Left kidney (tissue), 8 donors: ENCODE measurements around the gene FAN1. TPM values are rescaled to one million over a fixed set of nuclear protein-coding genes. Genes with fewer than 3 reads are reported as not detected.
"Not testable (repeated sequence)": the region's sequence is repeated elsewhere in the genome, so short reads cannot be mapped to it uniquely, and the experiment has no call there.

Experiments
- DNase-seq: peaks from one replicate; pipeline ENCODE4 v3.0.0-alpha.2; 2013
- long read RNA-seq, 8 donors: transcript quantifications; one replicate each; lab custom pipeline, GENCODE V29; 2026
- polyA plus RNA-seq: library from polyadenylated mRNA; unstranded; fragments of 120-200 nt; gene quantifications from one replicate; pipeline ENCODE4 v1.2.1, GENCODE V29; 2013; ENCODE audit not compliant: insufficient read length

FAN1 gene
- 41.9 TPM for polyA plus RNA-seq
- long read RNA-seq, donor 1, full-length matches to known transcripts, result 6 of 13 reads
- long read RNA-seq, donor 1, partial matches to known transcripts, result 7 of 13 reads
- long read RNA-seq, donor 1, other reads (novel, unspliced or antisense), result 0 of 13 reads
- long read RNA-seq, donor 2, full-length matches to known transcripts, result 2 of 21 reads
- long read RNA-seq, donor 2, partial matches to known transcripts, result 19 of 21 reads
- long read RNA-seq, donor 2, other reads (novel, unspliced or antisense), result 0 of 21 reads
- long read RNA-seq, donor 3, partial matches to known transcripts, result 10 of 10 reads
- long read RNA-seq, donor 3, other reads (novel, unspliced or antisense), result 0 of 10 reads
- long read RNA-seq, donor 4, result 0 reads
- long read RNA-seq, donor 5, full-length matches to known transcripts, result 2 of 7 reads
- long read RNA-seq, donor 5, partial matches to known transcripts, result 5 of 7 reads
- long read RNA-seq, donor 5, other reads (novel, unspliced or antisense), result 0 of 7 reads
- long read RNA-seq, donor 6, full-length matches to known transcripts, result 1 of 14 reads
- long read RNA-seq, donor 6, partial matches to known transcripts, result 13 of 14 reads
- long read RNA-seq, donor 6, other reads (novel, unspliced or antisense), result 0 of 14 reads
- long read RNA-seq, donor 7, full-length matches to known transcripts, result 5 of 5 reads
- long read RNA-seq, donor 7, partial matches to known transcripts, result 0 of 5 reads
- long read RNA-seq, donor 7, other reads (novel, unspliced or antisense), result 0 of 5 reads
- long read RNA-seq, donor 8, partial matches to known transcripts, result 13 of 14 reads
- long read RNA-seq, donor 8, other reads (novel, unspliced or antisense), result 0 of 14 reads

DNA sequence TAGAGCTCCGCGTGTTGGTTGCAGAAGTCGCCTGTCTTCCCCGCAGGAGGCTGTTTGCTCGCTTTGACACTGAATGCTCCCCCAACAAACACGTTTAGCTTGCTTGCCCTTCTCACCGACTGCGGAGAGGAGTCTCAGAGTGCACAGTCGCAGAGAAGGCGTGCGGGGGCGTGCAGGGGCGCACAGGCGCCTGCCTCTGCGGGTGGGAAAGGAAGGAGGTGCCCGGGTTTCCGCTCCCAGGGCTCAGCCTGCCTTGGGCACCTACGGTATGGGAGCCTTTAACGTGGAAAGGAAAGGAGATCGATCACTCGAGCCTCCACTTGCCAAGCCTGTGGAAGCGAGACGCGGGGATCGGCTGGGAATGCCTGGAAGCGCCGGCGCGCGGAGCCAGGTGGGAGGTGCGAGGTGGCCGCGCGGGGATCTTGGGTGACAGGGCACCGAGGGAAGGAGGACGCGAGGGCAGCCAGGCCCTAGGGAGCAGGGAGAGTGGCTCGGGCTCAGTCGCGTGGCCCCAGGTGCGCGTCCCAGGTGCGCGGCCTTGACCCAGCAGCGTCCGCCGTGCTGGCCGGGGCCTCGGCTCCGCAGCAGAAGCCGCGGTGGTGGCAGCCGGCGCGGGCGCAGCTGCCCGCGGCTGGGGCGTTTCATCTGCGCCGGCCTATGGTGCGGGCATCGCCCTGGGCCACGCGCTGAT is at the start of gene FAN1:
Gene FAN1, plus strand, starts transcription at position 419 of the 691 bp plus-strand sequence. CDS start 749 bp downstream, outside the sequence.
- DNase-seq, result peak; percentile 86

DNA sequence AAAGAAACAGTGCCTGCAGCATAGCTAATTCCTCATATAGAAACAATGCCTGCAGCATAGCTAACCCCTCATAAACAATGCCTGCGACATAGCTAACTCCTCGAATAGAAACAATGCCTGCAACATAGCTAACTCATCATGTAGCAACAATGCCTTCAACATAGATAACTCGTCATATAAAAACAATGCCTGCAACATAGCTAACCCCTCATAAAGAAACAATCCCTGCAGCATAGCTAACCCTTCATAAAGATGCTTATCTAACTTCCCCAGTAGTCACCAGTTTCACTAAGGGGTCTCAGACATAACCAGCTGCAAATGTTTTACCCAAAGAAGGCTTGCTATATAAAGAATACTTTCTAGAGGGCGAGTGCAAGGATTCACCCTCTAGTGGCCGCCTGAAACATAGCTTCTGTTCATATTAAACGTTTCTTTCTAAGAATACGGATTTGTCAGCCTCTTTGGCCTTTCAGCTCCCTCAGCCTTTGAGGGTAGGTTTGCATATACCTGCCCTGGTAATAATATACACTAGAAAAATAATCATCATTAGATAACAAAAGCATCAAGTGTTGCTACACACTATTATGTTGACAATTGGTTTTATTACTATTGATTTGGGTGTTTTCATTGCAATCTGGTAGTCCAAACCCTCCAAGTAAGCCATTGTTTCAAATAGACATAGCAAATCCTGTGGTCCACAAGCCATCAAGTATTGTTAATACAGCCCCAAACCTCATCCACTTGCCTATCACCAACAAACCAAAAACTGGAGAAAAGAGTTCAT is 44.4 kb upstream of the FAN1 start:
- DNase-seq, result peak; percentile 6

DNA sequence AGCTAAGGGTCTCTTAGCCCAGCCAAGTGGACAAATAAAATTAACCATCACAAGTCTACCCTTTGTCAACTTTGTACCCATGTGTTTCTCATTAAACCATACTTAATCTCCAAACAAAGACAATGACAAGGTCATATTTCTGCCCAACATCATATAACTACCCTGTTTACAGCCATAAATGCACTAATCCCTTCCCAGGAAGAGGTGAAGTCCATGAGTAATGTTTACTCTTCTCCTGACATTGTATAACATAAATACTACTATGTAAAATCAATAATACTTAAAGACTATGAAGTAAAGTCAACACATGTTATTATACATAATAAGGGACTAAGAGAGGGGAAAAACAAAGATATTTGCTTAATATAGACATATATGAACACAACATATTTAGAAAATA is 38.5 kb upstream of the FAN1 start:
- no peak for DNase-seq

DNA sequence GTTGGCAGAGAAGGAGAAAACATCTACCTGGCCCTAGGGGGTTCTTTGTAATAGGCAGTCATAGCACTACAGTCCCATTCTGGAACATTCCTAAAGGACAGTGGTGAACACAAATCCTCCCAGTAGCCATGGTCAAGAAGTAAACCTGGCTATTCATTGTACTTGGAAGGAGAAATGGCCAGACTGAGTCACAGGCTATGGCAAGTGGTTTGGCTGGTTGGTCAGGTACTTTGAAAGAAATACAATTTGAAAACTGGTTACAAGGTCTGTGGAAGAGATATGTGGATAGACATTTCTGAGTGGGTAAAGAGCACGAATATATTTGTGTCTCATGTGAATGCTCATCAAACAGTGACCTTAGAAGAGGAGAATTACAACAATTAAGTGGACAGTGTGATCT is 33.0 kb upstream of the FAN1 start:
- DNase-seq, result no peak

DNA sequence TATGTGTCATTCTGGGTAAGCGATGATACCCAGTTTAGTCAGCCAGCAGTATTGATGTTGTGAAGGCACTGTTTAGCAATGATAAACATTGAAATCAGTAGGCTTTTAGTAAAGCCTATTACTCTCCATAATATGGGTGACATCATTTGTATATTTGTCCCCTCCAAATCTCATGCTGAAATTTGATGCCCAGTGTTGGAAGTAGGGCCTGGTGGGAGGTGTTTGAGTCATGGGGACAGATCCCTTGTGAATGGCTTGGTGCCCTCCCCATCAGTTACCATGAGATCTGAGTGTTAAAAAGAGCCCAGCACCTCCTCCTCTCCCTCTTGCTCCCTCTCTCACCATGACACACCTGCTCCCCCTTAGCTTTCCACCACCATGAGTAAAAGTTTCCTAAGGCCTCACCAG is 31.4 kb upstream of the FAN1 start:
- no peak for DNase-seq

DNA sequence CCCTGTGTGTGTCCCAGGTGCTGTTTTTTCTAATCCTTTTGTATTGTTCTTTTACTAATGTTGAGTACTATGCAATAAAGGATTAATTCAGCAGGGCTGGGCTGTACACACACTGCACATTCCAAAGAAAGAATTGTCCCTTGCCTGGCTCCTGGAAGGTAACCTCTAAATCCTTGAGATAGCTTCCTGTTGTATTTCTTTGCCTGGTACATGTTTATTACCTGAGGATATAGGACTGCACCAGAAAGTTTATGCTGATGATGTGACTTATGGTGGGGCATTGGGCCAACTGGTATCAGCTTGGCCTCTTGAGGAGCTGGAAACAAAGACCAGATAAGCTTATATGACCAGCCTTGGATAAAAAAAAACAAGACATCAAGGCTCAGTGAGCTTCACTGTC is 26.6 kb upstream of the FAN1 start:
- DNase-seq, result no peak

DNA sequence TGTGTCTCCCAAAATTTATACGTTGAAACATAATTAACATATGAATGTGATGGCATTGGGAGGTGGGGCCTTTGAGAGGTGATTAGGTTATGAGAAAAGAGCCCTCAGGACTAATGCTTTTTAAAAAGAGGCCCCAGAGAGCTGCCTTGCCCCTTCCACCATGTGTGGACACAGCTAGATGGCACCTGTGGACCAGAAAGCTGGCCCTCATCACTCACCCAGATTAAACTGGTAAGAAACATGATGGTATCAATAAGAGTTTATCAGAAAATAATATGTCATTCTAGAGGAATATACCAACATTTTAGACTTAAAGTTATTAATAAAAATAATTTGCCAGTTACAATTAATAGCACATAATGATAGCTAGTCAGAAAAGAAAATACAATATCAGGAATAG is 25.2 kb upstream of the FAN1 start:
- DNase-seq, result no peak

DNA sequence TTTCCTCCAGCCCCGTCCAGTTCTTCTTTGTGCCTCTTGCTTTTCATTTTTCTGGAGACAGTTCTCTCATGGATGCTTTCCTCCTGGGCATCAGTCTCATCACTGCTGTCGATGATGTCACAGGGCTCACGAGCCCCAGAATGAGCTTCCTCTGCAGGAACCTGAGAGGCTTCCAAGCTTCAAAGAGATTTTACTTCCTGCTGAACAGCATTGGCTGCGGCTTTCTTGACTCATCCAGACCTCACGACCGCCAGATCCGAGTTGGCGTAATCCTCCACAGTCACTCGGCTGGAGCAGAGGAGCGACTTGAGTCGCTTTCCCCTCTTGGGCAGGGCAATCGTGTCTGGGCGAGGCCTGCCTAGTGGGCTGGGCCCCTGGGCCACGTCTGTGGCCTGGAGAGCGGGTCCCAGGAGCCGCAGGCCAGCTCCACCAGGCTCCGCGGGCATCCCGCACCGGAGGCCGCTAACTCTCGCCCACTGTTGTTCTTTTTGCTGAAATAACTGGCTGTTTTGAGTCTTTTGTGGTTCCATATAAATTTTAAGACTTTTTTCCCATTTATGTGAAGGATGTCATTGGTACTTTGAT is 20.8 kb upstream of the FAN1 start:
- DNase-seq, result no peak

DNA sequence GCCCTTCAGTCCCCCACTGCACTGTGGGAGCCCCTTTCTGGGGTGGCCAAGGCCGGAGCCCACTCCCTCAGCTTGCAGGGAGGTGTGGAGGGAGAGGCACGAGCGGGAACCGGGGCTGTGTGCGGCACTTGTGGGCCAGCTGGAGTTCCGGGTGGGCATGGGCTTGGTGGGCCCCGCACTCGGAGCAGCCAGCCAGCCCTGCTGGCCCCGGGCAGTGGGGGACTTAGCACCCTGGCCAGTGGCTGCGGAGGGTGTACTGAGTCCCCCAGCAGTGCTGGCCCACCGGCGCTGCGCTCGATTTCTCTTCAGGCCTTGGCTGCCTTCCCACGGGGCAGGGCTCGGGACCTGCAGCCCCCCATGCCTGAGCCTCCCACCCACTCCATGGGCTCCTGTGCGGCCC is 20.0 kb upstream of the FAN1 start:
- DNase-seq, result not testable (repeated sequence)

DNA sequence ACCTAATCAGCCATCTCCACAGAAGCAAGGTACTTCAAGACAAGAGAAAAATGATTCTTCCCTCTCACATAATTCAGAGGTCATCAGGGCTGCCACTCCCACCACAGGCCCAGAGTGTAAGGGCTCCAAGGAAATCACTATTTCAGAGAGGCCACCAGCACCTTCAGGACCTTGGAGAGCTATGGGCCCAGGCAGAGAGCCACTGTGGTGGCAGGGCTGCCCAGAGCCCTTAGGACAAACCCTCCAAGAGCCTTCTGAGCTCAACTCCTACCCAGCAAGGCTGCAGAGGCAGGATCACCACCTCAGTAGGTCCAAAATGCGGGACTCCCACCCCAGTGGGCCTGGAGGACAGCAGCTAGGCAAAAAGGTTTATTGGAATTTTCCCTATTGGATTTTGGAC is 17.9 kb upstream of the FAN1 start:
- peak; percentile 36 for DNase-seq

DNA sequence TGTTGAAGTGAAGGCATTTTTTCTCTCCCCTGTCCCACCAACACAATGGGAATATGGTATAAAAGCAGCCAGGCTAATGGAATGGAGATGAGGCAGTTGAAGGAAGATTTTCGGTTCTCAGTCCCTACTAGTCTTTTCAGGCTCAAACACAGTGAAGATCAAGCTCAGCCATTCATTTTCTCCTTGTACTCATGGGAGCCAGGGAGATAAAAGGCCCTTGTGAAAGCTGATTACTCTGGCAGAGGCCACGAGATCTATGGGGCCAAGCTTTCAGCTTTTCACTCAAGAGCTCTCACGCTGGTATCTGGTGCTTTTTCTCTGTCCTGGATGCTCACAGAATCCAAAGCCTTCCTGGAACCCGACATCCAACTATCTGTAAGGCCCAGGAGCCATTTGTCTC is 14.5 kb upstream of the FAN1 start:
- DNase-seq, result no peak

DNA sequence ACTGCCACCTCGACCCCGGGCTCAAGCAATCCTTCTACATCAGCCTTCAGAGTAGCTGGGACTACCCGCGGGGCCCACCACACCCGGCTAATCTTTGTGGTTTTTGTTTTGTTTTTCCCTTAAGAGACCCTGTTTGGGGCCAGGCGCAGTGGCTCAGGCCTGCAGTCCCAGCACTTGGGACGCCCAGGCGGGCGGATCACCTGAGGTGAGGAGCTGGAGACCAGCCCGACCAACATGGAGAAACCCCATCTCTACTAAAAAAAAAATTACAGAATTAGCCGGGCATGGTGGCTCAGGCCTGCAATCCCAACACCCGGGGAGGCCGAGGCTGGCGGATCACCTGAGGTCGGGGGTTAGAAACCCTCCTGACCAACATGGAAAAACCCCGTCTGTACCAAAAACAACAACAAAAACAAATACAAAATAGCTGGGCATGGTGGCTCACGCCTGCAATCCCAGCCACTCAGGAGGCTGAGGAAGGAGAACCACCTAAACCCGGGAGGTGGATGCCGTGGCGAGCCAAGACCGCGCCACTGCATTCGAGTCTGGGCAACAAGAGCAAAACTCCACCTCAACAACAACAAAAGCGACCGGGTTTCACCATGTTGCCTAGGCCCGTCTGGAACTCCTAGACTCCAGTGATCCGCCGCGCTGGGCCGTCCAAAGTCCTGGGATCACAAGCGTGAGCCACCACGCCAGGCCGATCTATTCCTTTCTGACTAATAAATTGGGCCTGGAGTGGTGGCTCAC is 8.1 kb upstream of the FAN1 start:
- no peak for DNase-seq

DNA sequence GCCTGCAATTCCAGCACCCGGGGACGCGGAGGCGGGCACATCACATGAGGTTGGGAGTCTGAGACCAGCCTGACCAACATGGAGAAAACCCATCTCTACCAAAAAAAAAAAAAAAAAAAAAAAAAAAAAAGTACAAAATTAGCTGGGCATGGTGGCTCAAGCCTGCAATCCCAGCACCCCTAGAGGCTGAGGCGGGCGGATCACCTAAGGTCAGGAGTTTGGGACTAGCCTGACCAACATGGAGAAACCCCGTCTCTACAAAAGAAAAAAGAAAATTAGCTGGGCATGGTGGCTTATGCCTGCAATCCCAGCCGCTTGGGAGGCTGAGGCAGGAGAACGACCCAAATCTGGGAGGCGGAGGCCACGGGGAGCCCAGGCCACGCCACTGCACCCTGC is 7.5 kb upstream of the FAN1 start:
- DNase-seq, result no peak

DNA sequence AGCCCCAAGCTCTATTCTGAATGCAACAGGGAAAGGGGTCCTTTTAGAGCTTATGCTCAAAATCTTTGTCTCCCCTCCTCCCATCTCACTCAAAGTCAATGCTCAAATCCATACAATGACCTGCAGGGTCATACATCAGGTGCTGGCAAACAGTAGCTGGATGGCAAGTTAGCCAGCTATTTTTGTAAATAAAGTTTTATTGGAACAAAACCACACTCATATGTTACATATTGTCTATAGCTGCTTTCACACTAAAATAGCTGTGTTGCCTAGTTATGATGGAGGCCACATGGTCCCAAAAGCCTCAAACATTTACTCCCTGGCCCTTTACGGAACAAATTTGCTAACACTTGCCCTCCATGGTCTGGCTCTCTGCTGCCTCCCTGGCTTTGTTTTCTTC is 1.8 kb upstream of the FAN1 start:
- no peak for DNase-seq

DNA sequence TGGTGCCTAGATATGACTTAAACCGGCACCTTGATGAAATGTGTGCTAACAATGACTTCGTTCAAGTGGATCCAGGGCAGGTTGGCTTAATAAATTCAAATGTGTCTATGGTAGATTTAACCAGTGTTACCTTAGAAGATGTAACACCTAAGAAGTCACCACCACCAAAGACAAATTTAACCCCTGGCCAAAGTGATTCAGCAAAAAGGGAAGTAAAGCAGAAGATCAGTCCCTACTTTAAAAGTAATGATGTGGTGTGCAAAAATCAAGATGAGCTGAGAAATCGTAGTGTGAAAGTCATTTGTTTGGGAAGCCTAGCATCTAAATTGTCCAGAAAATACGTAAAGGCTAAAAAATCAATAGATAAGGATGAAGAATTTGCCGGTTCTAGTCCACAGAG is 1.1 kb downstream of the FAN1 start:
- DNase-seq, result no peak

DNA sequence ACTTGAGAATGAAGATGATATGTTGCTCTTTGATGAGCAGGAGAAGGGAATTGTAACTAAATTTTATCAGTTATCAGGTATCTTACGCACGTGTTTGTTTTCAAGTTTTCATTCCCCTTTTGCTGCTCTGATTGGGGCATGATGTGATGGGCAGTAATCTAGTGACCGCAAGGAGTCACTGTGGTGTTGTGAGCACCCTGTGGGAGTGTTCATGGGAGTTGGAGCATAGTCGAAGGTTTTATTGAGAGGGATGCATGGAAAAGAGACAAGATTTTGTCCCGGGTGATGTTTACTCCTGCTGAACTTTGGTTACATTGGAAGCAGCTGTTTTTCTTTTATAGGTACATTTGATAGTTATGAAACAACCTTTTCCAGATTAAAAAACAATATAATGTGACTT is 2.1 kb downstream of the FAN1 start:
- DNase-seq, result no peak

DNA sequence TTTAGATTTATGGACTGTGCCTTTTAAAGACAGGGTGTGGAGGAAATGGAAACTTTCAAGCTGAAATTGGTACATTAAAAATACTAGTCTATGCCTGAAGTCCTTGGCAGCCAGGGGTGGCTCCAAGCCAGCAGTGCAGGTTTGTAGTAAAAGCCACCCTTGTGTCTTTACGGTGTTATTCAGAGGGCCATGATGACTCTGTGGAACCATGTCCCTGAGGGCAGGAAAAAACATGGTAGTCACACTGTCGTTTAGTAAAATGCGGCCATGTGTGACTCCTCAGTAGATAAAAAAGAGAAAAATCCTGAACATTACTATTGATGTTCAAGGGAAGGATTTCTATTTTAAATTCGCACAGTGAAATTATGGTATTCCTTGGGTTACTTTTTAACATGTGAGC is 2.7 kb downstream of the FAN1 start:
- DNase-seq, result no peak

DNA sequence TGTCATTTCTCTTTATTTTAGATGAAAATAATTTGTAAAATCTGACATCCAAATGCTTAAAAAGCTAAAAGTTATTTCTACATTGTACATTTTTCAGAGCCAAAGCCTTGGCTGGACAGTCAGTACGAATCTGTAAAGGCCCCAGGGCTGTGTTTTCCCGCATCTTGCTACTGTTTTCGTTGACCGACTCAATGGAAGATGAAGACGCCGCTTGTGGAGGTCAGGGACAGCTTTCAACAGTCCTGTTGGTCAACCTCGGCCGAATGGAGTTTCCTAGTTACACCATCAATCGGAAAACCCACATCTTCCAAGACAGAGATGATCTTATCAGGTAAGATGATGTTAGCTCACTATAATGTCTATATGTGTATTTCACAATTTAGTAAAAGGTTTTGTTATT is 10.0 kb downstream of the FAN1 start:
- DNase-seq, result no peak

DNA sequence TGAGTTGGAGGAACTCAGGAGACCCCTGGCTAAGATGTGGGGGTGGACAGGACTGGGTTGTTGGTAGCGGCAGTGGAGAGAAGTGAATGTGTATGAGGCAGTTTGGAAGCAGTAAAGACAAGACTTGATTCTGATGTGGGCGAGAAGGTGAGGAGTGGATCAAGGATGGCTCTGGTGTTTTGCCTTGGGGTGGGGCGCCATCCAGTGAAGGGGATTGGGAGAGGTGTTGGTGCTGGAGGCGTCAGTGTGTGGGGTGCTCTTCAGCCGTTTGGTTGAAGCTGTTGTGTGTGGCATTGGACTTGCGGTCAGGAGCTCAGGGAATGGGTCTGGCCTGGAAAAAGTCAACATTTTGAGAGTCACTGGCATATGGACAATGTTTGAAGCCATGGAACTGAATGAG is 13.3 kb downstream of the FAN1 start:
- no peak for DNase-seq

DNA sequence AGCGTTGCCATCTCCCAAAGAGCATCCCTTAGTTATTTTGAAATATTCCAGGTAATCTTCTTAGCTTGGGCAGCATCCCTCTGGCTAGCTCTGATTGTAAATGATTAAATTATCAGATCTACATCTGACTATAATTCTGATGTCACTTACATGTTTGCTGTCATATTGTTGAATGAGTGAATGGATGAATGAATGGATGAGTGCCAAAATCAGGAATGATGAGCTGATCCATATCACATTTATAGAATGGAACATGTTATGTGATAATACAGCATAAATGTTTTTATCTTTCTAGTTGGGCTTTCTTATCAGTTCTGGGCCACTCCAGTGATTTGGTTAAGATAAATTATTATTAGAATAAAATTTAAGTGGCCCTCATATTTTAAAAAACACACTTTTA is 14.0 kb downstream of the FAN1 start:
- DNase-seq, result no peak

DNA sequence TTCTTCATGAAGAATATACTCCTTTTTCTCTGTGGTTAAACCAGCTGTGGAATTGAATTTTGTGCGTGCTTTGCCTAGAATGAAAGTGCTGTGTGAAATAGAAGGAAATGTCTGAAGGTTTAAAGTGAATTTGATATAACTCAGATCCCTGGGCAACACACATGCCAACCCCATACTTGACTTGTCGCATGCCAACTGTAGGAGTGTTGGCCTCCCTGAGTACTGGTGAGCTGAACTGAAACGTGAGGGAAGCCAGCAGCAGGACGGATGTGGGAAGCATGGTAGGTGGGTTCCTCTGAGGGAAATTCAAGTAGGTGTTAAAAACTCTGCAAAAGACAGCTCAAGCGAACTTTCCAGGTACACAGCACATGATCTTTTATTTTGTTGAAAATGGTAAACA is 14.7 kb downstream of the FAN1 start:
- DNase-seq, result no peak
